ENCODE measurements around the gene INTS1. TPM values are rescaled to one million over a fixed set of nuclear protein-coding genes. Genes with fewer than 3 reads are reported as not detected.

INTS1 gene
- polyA plus RNA-seq, 3 donors: 5.5 to 64.3 (median 7.3) TPM

DNA sequence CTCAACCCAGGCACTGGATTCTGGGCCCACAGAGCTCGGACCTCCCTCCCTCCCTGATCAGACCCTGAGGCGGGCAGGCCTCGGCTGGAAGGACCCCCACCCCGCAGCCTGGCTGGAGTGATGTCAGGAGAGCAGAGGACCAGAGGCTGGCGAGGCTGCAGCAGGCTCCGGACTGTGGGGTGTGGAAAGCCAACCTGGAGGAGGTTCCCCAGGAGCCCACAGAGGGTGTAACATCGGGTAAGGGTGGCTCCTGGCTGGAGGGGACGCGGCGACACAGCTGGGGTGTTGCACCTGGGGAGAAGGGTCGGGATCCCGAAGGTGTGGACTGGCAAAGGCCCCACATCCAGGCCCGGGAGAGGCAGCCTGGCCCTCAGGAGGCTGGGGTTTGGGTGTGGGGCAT is 36.0 kb downstream of the INTS1 start:
- H4K20me1 ChIP-seq (ENCODE audit: insufficient read depth, low read length): no peaks in the 10 kb centered on the region
- no peak for DNase-seq
- no peak overlapping the region for H3K9ac ChIP-seq (ENCODE audit: insufficient read depth, low read length, poor library complexity, severe bottlenecking)
- no peak overlapping the region for H2AFZ ChIP-seq (ENCODE audit: insufficient read depth, low read depth, low read length, poor library complexity, severe bottlenecking)
- Mint-ChIP-seq H3K4me3 (no peak overlapping the region), H3K36me3 (peaks cover 15 to 28% of the 10 kb centered on the region in 2 donors), H3K4me1 (peaks cover 2% of the 10 kb centered on the region), H3K27me3 (ENCODE audit: low read depth in 3 of 3) (no peaks in the 10 kb centered on the region), H3K27ac (no peak overlapping the region), H3K9me3 (no peaks in the 10 kb centered on the region)
- no peaks in the 10 kb centered on the region for H3K79me2 ChIP-seq (ENCODE audit: insufficient read depth, low read length)
- no peak overlapping the region for H3K4me3 ChIP-seq (replicated peaks in 1 of 3; ENCODE audit: low read depth in 2 of 3, low read length in 3 of 3)
- 98% methylated on average over 9 of the region's 13 CpGs for WGBS (ENCODE audit: insufficient coverage)
- peaks cover 38 to 41% of the 10 kb centered on the region in 2 donors for H3K36me3 ChIP-seq (replicated peaks in 1 of 2; ENCODE audit: control insufficient read depth in 1 of 2, insufficient read depth in 2 of 2, low read length in 2 of 2)
- no peaks in the 10 kb centered on the region for H3K9me3 ChIP-seq (replicated peaks in 1 of 2; ENCODE audit: control insufficient read depth in 1 of 2, insufficient read depth in 1 of 2, low read length in 2 of 2)
- no peaks in the 10 kb centered on the region for H3K4me1 ChIP-seq (ENCODE audit: control insufficient read depth in 1 of 2, insufficient read depth in 2 of 2, low read length in 2 of 2)
- H3K27me3 ChIP-seq (ENCODE audit: control insufficient read depth in 2 of 2, insufficient read depth in 2 of 2, low read length in 2 of 2): no peaks in the 10 kb centered on the region
- no peak overlapping the region for H3K27ac ChIP-seq (ENCODE audit: low read depth in 1 of 2, low read length in 2 of 2)
- intact Hi-C loops (cut with micrococcal nuclease): loop anchor here in 1 of 2 donors (5.0 kb wide), 1 partner anchor 51 kb away; no protein-coding TSS in a partner anchor
- TF ChIP-seq, protein P1, sequence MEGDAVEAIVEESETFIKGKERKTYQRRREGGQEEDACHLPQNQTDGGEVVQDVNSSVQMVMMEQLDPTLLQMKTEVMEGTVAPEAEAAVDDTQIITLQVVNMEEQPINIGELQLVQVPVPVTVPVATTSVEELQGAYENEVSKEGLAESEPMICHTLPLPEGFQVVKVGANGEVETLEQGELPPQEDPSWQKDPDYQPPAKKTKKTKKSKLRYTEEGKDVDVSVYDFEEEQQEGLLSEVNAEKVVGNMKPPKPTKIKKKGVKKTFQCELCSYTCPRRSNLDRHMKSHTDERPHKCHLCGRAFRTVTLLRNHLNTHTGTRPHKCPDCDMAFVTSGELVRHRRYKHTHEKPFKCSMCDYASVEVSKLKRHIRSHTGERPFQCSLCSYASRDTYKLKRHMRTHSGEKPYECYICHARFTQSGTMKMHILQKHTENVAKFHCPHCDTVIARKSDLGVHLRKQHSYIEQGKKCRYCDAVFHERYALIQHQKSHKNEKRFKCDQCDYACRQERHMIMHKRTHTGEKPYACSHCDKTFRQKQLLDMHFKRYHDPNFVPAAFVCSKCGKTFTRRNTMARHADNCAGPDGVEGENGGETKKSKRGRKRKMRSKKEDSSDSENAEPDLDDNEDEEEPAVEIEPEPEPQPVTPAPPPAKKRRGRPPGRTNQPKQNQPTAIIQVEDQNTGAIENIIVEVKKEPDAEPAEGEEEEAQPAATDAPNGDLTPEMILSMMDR (IDR thresholded peaks at IDR 0.05): no peak
- H3K4me2 ChIP-seq (replicated peaks; ENCODE audit: extremely low read depth, low read length, poor library complexity, severe bottlenecking): no peak overlapping the region

DNA sequence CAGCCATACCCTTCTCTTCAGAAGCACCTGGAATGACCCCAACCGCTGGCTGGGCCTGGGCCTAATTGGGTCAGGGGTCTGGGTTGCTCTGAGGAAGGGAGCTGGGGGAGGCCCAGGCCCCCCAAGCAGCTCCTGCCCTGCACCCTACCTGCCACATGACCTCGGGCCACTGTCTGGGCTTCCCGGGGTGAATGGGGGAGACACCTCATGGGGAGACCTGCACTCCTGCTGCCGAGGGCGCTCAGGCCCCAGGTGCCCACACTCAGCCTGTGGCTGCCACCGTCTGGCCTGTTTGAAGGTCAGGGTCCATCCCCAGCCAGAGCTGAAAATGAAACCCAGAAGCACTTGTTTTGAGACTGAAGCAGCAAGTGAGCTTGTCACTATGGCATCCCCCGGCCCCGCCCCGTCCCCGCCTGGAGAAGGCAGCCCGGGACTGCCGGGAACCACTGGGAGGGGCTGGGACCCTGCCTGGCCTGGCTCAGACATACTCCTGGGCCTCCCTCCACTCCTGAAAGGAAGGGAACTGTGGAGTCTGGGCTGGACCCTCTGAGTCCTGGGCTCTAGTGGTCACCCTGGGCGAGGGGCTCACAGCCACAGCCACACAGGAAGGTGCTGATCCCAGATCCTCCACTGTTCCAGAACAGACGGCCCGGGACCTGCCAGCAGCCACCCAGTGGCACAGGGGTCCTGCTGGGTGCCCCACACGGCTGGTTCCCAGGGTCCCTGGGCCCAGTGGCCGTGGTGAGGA is 37.5 kb downstream of the INTS1 start:
- DNase-seq: no peak
- H3K4me3 Mint-ChIP-seq: no peak overlapping the region
- no peaks in the 10 kb centered on the region for H3K79me2 ChIP-seq (ENCODE audit: insufficient read depth, low read length)
- H3K4me1 ChIP-seq (ENCODE audit: control insufficient read depth in 1 of 2, insufficient read depth in 2 of 2, low read length in 2 of 2): peaks cover 1 to 9% of the 10 kb centered on the region in 2 donors
- H3K36me3 ChIP-seq (replicated peaks in 1 of 2; ENCODE audit: control insufficient read depth in 1 of 2, insufficient read depth in 2 of 2, low read length in 2 of 2): peaks cover 24 to 27% of the 10 kb centered on the region in 2 donors
- H3K9me3 Mint-ChIP-seq: no peaks in the 10 kb centered on the region
- intact Hi-C loops (cut with micrococcal nuclease): loop anchor here in 1 of 2 donors (5.0 kb wide), 1 partner anchor 49 kb away; no protein-coding TSS in a partner anchor
- H3K4me3 ChIP-seq (replicated peaks in 1 of 3; ENCODE audit: low read depth in 2 of 3, low read length in 3 of 3): no peak overlapping the region
- no peaks in the 10 kb centered on the region for H3K27me3 ChIP-seq (ENCODE audit: control insufficient read depth in 2 of 2, insufficient read depth in 2 of 2, low read length in 2 of 2)
- no peak overlapping the region for H3K27ac Mint-ChIP-seq
- H3K27me3 Mint-ChIP-seq (ENCODE audit: low read depth in 3 of 3): peaks cover 0 to 2% (median 0%) of the 10 kb centered on the region in 3 donors
- TF ChIP-seq, protein P1 (IDR thresholded peaks at IDR 0.05): no peak
- H3K36me3 Mint-ChIP-seq: peaks cover 7 to 13% of the 10 kb centered on the region in 2 donors
- H4K20me1 ChIP-seq (ENCODE audit: insufficient read depth, low read length): no peaks in the 10 kb centered on the region
- H3K27ac ChIP-seq (ENCODE audit: low read depth in 1 of 2, low read length in 2 of 2): no peak overlapping the region
- H3K9ac ChIP-seq (ENCODE audit: insufficient read depth, low read length, poor library complexity, severe bottlenecking): peak overlapping the region; percentile 2
- WGBS (ENCODE audit: insufficient coverage): 58% methylated on average over 13 of the region's 17 CpGs
- H2AFZ ChIP-seq (ENCODE audit: insufficient read depth, low read depth, low read length, poor library complexity, severe bottlenecking): no peak overlapping the region
- peaks cover 13% of the 10 kb centered on the region for H3K4me1 Mint-ChIP-seq
- no peak overlapping the region for H3K4me2 ChIP-seq (replicated peaks; ENCODE audit: extremely low read depth, low read length, poor library complexity, severe bottlenecking)
- no peaks in the 10 kb centered on the region for H3K9me3 ChIP-seq (replicated peaks in 1 of 2; ENCODE audit: control insufficient read depth in 1 of 2, insufficient read depth in 1 of 2, low read length in 2 of 2)
